HepG2 (cell line): ENCODE results near the gene ZSCAN4. TPM values are rescaled to one million over a fixed set of nuclear protein-coding genes. Genes with fewer than 3 reads are reported as not detected.

Source experiments
- AGO1 ChIP-seq: fragments of 200-400 bp; formaldehyde crosslinking; IDR thresholded peaks from 2 replicates; pipeline ENCODE4 v1.6.1; 2017; ENCODE audit warnings: mild to moderate bottlenecking, low read depth, low read length, moderate library complexity; ENCODE audit not compliant: poor library complexity, severe bottlenecking
- HIVEP1 ChIP-seq: sonication (generic); formaldehyde crosslinking; IDR thresholded peaks from 2 replicates; pipeline ENCODE4 v1.4.0; 2020; ENCODE audit warnings: mild to moderate bottlenecking, missing genetic modification reagents
- JUN ChIP-seq: sonication (generic); formaldehyde crosslinking; IDR thresholded peaks from 2 replicates; pipeline ENCODE4 v1.4.0; 2020; ENCODE audit warnings: mild to moderate bottlenecking, missing genetic modification reagents
- MEIS2 ChIP-seq: sonication (generic); formaldehyde crosslinking; IDR thresholded peaks from 2 replicates; pipeline ENCODE4 v1.9.0; 2021; ENCODE audit warnings: mild to moderate bottlenecking, missing genetic modification reagents
- MYNN ChIP-seq: sonication (generic); formaldehyde crosslinking; IDR thresholded peaks from 2 replicates; pipeline ENCODE4 v1.4.0; 2020; ENCODE audit warnings: mild to moderate bottlenecking, low read depth, missing genetic modification reagents
- REL ChIP-seq: sonication (generic); formaldehyde crosslinking; conservative IDR thresholded peaks from 2 replicates; pipeline ENCODE4 v1.8.0; 2022; ENCODE audit warnings: mild to moderate bottlenecking, missing genetic modification reagents, moderate library complexity
- SMC3 ChIP-seq: IDR thresholded peaks from 2 replicates; pipeline ENCODE4 v1.6.1; 2011; ENCODE audit warnings: low read length, improper control_type of control experiment
- YY1 ChIP-seq: IDR thresholded peaks from 2 replicates; pipeline ENCODE4 v1.6.1; 2011; ENCODE audit warnings: low read length, low read depth, moderate library complexity, mild to moderate bottlenecking; ENCODE audit not compliant: insufficient read depth, insufficient replicate concordance
- ZNF274 ChIP-seq: sonication (generic); formaldehyde crosslinking; IDR thresholded peaks from 2 replicates; pipeline ENCODE4 v1.5.1; 2020; ENCODE audit warnings: mild to moderate bottlenecking, missing genetic modification reagents
- ZNF382 ChIP-seq: sonication (generic); formaldehyde crosslinking; IDR thresholded peaks from 2 replicates; pipeline ENCODE4 v1.5.0; 2020; ENCODE audit warnings: missing genetic modification reagents, mild to moderate bottlenecking, borderline replicate concordance
- ZNF615 ChIP-seq: sonication (generic); formaldehyde crosslinking; IDR thresholded peaks from 2 replicates; pipeline ENCODE4 v1.5.0; 2020; ENCODE audit warnings: mild to moderate bottlenecking, missing genetic modification reagents, borderline replicate concordance
- ZNF709 ChIP-seq: sonication (generic); formaldehyde crosslinking; IDR thresholded peaks from 2 replicates; pipeline ENCODE4 v1.5.0; 2020; ENCODE audit warnings: mild to moderate bottlenecking, missing genetic modification reagents
- ZNF883 ChIP-seq: sonication (generic); formaldehyde crosslinking; IDR thresholded peaks from 2 replicates; pipeline ENCODE4 v1.5.1; 2020; ENCODE audit warnings: mild to moderate bottlenecking, missing genetic modification reagents; ENCODE audit errors: not compliant biosample characterization
- ZSCAN31 ChIP-seq: sonication (generic); formaldehyde crosslinking; IDR thresholded peaks from 2 replicates; pipeline ENCODE4 v1.5.0; 2020; ENCODE audit warnings: low read depth, mild to moderate bottlenecking, missing genetic modification reagents
- polyA plus RNA-seq, 8 experiments: library from polyadenylated mRNA; depleted of rRNA in 3 of 8; stranded (reverse) in 7 of 8; unstranded in 1 of 8; fragments of >200 nt; fragmentation: Illumina TruSeq in 4 of 8; extraction: Trizol in 4 of 8; gene quantifications; 2 replicates each; pipeline versions ENCODE4 v1.2.1 to v1.2.3, GENCODE V29; 2011 to 2016; ENCODE audit warnings: low read depth in 4 of 8, missing spikeins in 1 of 8, mixed read lengths in 1 of 8; ENCODE audit not compliant: insufficient read depth in 1 of 8
- total RNA-seq, 5 experiments: library from RNA; depleted of rRNA; stranded (reverse); fragments of >200 nt; fragmentation: Illumina TruSeq; extraction: Trizol; gene quantifications; 2 replicates each; pipeline ENCODE4 v1.2.3, GENCODE V29; 2016; ENCODE audit warnings: low read depth in 1 of 5
- TF ChIP-seq, protein P1 (sequence below): sonication (generic); formaldehyde crosslinking; IDR thresholded peaks from 2 replicates; pipeline ENCODE4 v1.8.0; 2022; ENCODE audit warnings: mild to moderate bottlenecking, missing genetic modification reagents, moderate library complexity
- TF ChIP-seq, protein P2 (sequence below): sonication (generic); formaldehyde crosslinking; IDR thresholded peaks from 2 replicates; pipeline ENCODE4 v1.5.1; 2020; ENCODE audit warnings: missing genetic modification reagents, mild to moderate bottlenecking, borderline replicate concordance
- TF ChIP-seq, protein P3 (sequence below): sonication (generic); formaldehyde crosslinking; IDR thresholded peaks from 2 replicates; pipeline ENCODE4 v1.4.0; 2020; ENCODE audit warnings: mild to moderate bottlenecking, missing genetic modification reagents
- TF ChIP-seq, protein P4 (sequence below): sonication (generic); formaldehyde crosslinking; conservative IDR thresholded peaks from 2 replicates; pipeline ENCODE4 v1.8.1; 2023; ENCODE audit warnings: missing genetic modification reagents

The ZSCAN4 gene
- total and polyA plus RNA-seq, 2 of the 13 experiments (the other 11 are each of a cell fraction or from before 2014, with no cell fraction given), result 0.60 to 0.73 TPM

DNA sequence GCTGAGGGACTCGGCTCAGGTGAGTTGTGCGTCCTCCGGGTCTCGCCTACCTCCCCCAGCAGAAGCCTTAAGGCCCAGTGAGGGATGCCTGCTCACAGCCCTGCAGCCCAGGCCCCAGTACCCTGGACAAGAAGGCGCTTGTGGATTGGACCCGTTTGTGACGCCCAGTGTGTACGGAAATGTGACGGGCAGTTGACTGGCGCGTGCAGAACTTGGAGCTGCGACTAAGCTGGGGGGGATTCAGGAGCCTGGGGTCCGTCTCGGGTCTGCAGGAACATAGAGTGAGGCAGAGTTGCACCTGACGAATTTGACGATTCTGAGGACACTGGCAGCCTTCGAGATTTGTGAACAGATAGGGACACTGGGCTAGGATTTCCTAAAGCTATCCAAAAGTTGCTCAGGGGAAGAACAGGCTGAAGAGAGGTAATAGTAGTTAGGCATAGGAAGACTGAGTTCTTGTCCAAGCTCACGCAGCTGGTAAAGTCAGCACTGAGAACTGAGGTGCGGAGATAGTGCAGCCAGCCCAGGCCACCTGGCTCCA lies 13.6 kb downstream of the ZSCAN4 start (continued):
- TF ChIP-seq, protein P1, sequence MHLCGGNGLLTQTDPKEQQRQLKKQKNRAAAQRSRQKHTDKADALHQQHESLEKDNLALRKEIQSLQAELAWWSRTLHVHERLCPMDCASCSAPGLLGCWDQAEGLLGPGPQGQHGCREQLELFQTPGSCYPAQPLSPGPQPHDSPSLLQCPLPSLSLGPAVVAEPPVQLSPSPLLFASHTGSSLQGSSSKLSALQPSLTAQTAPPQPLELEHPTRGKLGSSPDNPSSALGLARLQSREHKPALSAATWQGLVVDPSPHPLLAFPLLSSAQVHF, result no peak
- TF ChIP-seq MEIS2 (CRISPR knock-in tag) (no peak), ZNF883 (CRISPR knock-in tag) (peak; percentile 33), JUN (CRISPR knock-in tag) (no peak; the same call in 1 of the 2 replicates), ZNF274 (CRISPR knock-in tag) (0 out of 2 replicates have a peak, but pooled peaks have one; percentile 31), ZNF615 (no peak), ZNF382 (CRISPR knock-in tag) (no peak), ZNF709 (CRISPR knock-in tag) (no peak), REL (CRISPR knock-in tag) (no peak), HIVEP1 (CRISPR knock-in tag) (no peak; the same call in 1 of the 2 replicates), YY1 (no peak), MYNN (no peak), ZSCAN31 (CRISPR knock-in tag) (no peak), AGO1 (no peak), SMC3 (no peak)
- TF ChIP-seq, protein P2, sequence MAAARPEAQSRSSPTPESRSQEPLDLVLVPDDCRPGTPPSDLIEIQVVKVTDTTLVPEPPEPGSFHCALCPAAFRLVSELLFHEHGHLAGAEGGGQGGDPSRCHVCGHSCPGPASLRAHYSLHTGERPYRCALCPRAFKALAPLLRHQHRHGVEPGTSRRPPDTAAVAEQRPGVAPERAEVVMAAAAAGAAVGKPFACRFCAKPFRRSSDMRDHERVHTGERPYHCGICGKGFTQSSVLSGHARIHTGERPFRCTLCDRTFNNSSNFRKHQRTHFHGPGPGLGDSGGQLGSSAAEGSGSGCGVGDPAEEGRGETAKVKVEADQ (CRISPR knock-in tag), result no peak
- TF ChIP-seq, protein P3, sequence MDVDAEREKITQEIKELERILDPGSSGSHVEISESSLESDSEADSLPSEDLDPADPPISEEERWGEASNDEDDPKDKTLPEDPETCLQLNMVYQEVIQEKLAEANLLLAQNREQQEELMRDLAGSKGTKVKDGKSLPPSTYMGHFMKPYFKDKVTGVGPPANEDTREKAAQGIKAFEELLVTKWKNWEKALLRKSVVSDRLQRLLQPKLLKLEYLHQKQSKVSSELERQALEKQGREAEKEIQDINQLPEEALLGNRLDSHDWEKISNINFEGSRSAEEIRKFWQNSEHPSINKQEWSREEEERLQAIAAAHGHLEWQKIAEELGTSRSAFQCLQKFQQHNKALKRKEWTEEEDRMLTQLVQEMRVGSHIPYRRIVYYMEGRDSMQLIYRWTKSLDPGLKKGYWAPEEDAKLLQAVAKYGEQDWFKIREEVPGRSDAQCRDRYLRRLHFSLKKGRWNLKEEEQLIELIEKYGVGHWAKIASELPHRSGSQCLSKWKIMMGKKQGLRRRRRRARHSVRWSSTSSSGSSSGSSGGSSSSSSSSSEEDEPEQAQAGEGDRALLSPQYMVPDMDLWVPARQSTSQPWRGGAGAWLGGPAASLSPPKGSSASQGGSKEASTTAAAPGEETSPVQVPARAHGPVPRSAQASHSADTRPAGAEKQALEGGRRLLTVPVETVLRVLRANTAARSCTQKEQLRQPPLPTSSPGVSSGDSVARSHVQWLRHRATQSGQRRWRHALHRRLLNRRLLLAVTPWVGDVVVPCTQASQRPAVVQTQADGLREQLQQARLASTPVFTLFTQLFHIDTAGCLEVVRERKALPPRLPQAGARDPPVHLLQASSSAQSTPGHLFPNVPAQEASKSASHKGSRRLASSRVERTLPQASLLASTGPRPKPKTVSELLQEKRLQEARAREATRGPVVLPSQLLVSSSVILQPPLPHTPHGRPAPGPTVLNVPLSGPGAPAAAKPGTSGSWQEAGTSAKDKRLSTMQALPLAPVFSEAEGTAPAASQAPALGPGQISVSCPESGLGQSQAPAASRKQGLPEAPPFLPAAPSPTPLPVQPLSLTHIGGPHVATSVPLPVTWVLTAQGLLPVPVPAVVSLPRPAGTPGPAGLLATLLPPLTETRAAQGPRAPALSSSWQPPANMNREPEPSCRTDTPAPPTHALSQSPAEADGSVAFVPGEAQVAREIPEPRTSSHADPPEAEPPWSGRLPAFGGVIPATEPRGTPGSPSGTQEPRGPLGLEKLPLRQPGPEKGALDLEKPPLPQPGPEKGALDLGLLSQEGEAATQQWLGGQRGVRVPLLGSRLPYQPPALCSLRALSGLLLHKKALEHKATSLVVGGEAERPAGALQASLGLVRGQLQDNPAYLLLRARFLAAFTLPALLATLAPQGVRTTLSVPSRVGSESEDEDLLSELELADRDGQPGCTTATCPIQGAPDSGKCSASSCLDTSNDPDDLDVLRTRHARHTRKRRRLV (CRISPR knock-in tag), result no peak
- TF ChIP-seq, protein P4, sequence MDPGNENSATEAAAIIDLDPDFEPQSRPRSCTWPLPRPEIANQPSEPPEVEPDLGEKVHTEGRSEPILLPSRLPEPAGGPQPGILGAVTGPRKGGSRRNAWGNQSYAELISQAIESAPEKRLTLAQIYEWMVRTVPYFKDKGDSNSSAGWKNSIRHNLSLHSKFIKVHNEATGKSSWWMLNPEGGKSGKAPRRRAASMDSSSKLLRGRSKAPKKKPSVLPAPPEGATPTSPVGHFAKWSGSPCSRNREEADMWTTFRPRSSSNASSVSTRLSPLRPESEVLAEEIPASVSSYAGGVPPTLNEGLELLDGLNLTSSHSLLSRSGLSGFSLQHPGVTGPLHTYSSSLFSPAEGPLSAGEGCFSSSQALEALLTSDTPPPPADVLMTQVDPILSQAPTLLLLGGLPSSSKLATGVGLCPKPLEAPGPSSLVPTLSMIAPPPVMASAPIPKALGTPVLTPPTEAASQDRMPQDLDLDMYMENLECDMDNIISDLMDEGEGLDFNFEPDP (CRISPR knock-in tag), result 0 out of 2 replicates have a peak, but pooled peaks have one; percentile 77
